Measurements from ENCODE around the gene DNMT3B. TPM values are rescaled to one million over a fixed set of nuclear protein-coding genes. Genes with fewer than 3 reads are reported as not detected.

DNMT3B gene
- total and polyA plus RNA-seq, 2 experiments from 2014 or later: 711 to 2,222 TPM

DNA sequence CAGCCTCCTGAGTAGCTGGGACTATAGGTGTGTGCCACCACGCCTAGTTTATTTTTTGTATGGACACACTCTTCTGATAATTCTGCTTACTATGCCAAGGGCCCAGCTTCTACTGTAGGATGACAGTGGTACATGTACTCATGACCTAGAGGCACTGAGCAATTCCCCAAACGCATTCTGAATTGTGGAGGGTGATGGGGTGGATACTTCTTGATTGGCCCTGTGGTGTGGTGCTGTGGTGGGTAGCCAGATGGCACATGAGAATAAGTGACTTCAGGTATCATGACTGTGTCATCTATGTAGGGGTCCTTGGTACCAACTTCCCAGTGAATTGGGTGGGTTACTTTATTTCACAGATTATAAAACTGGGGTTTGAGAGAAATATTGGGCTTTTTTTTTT is 11.0 kb downstream of the DNMT3B start:
- Histone ChIP-seq H3K79me2 (replicated peaks; ENCODE audit: insufficient read depth) (peaks cover 100% of the 10 kb centered on the region), H3K27ac (ENCODE audit: low read depth) (peak overlapping the region; percentile 88), H3K4me1 (ENCODE audit: insufficient read depth) (peaks cover 100% of the 10 kb centered on the region), H4K20me1 (replicated peaks; ENCODE audit: insufficient read depth) (peaks cover 100% of the 10 kb centered on the region), H3F3A (replicated peaks; ENCODE audit: low read depth) (peaks cover 97% of the 10 kb centered on the region), H3K9me2 (ENCODE audit: insufficient read depth) (no peaks in the 10 kb centered on the region), H3K4me2 (peak overlapping the region; percentile 97), H2AFZ (no peak overlapping the region), H3K4me3 (peak overlapping the region; percentile 91), H3K27me3 (ENCODE audit: insufficient read depth) (no peaks in the 10 kb centered on the region), H3K36me3 (ENCODE audit: insufficient read depth) (peaks cover 95% of the 10 kb centered on the region)
- DNase-seq (ENCODE audit: low spot score) (no peak), ATAC-seq (no peak)
- Mint-ChIP-seq H3K27ac (no peak overlapping the region; the same call in 1 of the 2 replicates), H3K36me3 (ENCODE audit: low read depth) (peaks cover 99% of the 10 kb centered on the region), H3K27me3 (ENCODE audit: insufficient read depth, low read depth, poor library complexity) (peaks cover 39% of the 10 kb centered on the region), H3K9me3 (no peaks in the 10 kb centered on the region), H3K4me1 (peaks cover 88% of the 10 kb centered on the region), H3K4me3 (peak overlapping the region; percentile 43)
- TF ChIP-seq POLR2AphosphoS5 (IDR thresholded peaks at IDR 0.05; ENCODE audit: low read depth) (peak; percentile 60), JUNB (IDR thresholded peaks at IDR 0.05; ENCODE audit: unreplicated experiment) (no peak), ZNF462 (CRISPR knock-in tag; IDR thresholded peaks at IDR 0.05) (no peak), ZNF114 (CRISPR knock-in tag; IDR thresholded peaks at IDR 0.05) (no peak), STAT1 (IDR thresholded peaks at IDR 0.05; ENCODE audit: unreplicated experiment) (no peak)
- TF ChIP-seq, protein P1, sequence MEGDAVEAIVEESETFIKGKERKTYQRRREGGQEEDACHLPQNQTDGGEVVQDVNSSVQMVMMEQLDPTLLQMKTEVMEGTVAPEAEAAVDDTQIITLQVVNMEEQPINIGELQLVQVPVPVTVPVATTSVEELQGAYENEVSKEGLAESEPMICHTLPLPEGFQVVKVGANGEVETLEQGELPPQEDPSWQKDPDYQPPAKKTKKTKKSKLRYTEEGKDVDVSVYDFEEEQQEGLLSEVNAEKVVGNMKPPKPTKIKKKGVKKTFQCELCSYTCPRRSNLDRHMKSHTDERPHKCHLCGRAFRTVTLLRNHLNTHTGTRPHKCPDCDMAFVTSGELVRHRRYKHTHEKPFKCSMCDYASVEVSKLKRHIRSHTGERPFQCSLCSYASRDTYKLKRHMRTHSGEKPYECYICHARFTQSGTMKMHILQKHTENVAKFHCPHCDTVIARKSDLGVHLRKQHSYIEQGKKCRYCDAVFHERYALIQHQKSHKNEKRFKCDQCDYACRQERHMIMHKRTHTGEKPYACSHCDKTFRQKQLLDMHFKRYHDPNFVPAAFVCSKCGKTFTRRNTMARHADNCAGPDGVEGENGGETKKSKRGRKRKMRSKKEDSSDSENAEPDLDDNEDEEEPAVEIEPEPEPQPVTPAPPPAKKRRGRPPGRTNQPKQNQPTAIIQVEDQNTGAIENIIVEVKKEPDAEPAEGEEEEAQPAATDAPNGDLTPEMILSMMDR (conservative IDR thresholded peaks at IDR 0.05; ENCODE audit: low read depth in 2 of 2): no peak

Data from GM23338 (cell line).